ENCODE data around the gene SHH. TPM values are rescaled to one million over a fixed set of nuclear protein-coding genes. Genes with fewer than 3 reads are reported as not detected.

SHH gene
- total and polyA plus RNA-seq, 2 donors (not counting 1 experiment from before 2014, with no cell fraction given) = under 0.01 TPM; not detected in 1

GRCh38 chr7:155820788-155821187, 8.5 kb upstream of the SHH start:
- no peaks in the 10 kb centered on the region for H4K20me1 ChIP-seq (ENCODE audit: control insufficient read depth, extremely low read depth, insufficient read depth, low read length)
- H3K9ac ChIP-seq (ENCODE audit: insufficient read depth, low read length) = no peak overlapping the region
- no peaks in the 10 kb centered on the region for H3K27me3 ChIP-seq (ENCODE audit: control insufficient read depth, insufficient read depth, low read length)
- H3K4me3 ChIP-seq (replicated peaks in 1 of 4; ENCODE audit: control extremely low read depth in 1 of 4, insufficient read depth in 1 of 4, low read depth in 3 of 4, low read length in 4 of 4) = no peak overlapping the region
- H3K9me3 ChIP-seq (ENCODE audit: control insufficient read depth, insufficient read depth, low read depth, low read length) = no peaks in the 10 kb centered on the region
- no peak overlapping the region for H2AFZ ChIP-seq (ENCODE audit: low read length)
- H3K4me1 ChIP-seq (ENCODE audit: control insufficient read depth, extremely low read depth, insufficient read depth, low read length) = no peaks in the 10 kb centered on the region
- H3K27ac ChIP-seq (ENCODE audit: insufficient read depth, low read length) = no peak overlapping the region
- H3K4me2 ChIP-seq (ENCODE audit: extremely low read depth, insufficient read depth, low read length) = no peak overlapping the region
- no peaks in the 10 kb centered on the region for H3K79me2 ChIP-seq (ENCODE audit: control insufficient read depth, insufficient read depth, low read length)
- TF ChIP-seq EZH2 (IDR thresholded peaks at IDR 0.05; ENCODE audit: low read length, missing control alignments) = no peak
- DNase-seq (ENCODE audit: low read depth in 2 of 2) = no peak
- H3K36me3 ChIP-seq (ENCODE audit: control insufficient read depth, insufficient read depth, low read length) = no peaks in the 10 kb centered on the region

GRCh38 chr7:155820246-155820645, 8.0 kb upstream of the SHH start:
- Histone ChIP-seq H3K9ac (ENCODE audit: insufficient read depth, low read length) (no peak overlapping the region), H3K79me2 (ENCODE audit: control insufficient read depth, insufficient read depth, low read length) (no peaks in the 10 kb centered on the region), H3K4me1 (ENCODE audit: control insufficient read depth, extremely low read depth, insufficient read depth, low read length) (no peaks in the 10 kb centered on the region), H4K20me1 (ENCODE audit: control insufficient read depth, extremely low read depth, insufficient read depth, low read length) (no peaks in the 10 kb centered on the region), H3K4me2 (ENCODE audit: extremely low read depth, insufficient read depth, low read length) (no peak overlapping the region), H3K36me3 (ENCODE audit: control insufficient read depth, insufficient read depth, low read length) (no peaks in the 10 kb centered on the region), H3K9me3 (ENCODE audit: control insufficient read depth, insufficient read depth, low read depth, low read length) (no peaks in the 10 kb centered on the region), H3K27me3 (ENCODE audit: control insufficient read depth, insufficient read depth, low read length) (no peaks in the 10 kb centered on the region), H3K27ac (ENCODE audit: insufficient read depth, low read length) (no peak overlapping the region), H2AFZ (ENCODE audit: low read length) (no peak overlapping the region), H3K4me3 (replicated peaks in 1 of 4; ENCODE audit: control extremely low read depth in 1 of 4, insufficient read depth in 1 of 4, low read depth in 3 of 4, low read length in 4 of 4) (no peak overlapping the region)
- TF ChIP-seq, protein P1, sequence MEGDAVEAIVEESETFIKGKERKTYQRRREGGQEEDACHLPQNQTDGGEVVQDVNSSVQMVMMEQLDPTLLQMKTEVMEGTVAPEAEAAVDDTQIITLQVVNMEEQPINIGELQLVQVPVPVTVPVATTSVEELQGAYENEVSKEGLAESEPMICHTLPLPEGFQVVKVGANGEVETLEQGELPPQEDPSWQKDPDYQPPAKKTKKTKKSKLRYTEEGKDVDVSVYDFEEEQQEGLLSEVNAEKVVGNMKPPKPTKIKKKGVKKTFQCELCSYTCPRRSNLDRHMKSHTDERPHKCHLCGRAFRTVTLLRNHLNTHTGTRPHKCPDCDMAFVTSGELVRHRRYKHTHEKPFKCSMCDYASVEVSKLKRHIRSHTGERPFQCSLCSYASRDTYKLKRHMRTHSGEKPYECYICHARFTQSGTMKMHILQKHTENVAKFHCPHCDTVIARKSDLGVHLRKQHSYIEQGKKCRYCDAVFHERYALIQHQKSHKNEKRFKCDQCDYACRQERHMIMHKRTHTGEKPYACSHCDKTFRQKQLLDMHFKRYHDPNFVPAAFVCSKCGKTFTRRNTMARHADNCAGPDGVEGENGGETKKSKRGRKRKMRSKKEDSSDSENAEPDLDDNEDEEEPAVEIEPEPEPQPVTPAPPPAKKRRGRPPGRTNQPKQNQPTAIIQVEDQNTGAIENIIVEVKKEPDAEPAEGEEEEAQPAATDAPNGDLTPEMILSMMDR (conservative IDR thresholded peaks at IDR 0.05 in 1 of 2, IDR thresholded peaks at IDR 0.05 in 1 of 2; ENCODE audit: low read depth in 1 of 2, low read length in 2 of 2) = no peak
- no peak for TF ChIP-seq EZH2 (IDR thresholded peaks at IDR 0.05; ENCODE audit: low read length, missing control alignments)
- DNase-seq (ENCODE audit: low read depth in 2 of 2) = no peak

DNA sequence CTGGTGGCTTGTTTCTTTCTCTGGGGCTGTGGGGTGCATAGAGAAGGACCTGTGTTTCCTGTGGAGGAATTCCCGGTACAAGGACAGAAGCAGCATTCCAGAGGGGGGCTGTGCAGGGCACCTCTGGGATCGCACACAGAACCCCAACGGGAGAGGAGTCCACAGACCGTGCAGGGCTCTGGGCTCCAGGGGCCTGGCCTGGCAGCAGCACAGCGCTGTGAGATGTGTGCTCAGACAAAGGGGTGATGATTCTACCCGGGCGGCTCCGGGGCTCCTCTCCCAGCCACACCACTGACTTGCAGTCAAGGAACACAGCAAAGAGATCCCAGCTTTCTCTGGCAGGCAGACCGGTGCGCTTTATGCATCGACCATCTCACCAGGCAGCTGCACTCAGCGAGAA, 6.9 kb upstream of the SHH start:
- TF ChIP-seq, protein P1 (conservative IDR thresholded peaks at IDR 0.05 in 1 of 2, IDR thresholded peaks at IDR 0.05 in 1 of 2; ENCODE audit: low read depth in 1 of 2, low read length in 2 of 2) = no peak
- TF ChIP-seq EZH2 (IDR thresholded peaks at IDR 0.05; ENCODE audit: low read length, missing control alignments) = no peak
- H4K20me1 ChIP-seq (ENCODE audit: control insufficient read depth, extremely low read depth, insufficient read depth, low read length) = no peaks in the 10 kb centered on the region
- peaks cover 4% of the 10 kb centered on the region for H3K27me3 ChIP-seq (ENCODE audit: control insufficient read depth, insufficient read depth, low read length)
- H3K4me3 ChIP-seq (replicated peaks in 1 of 4; ENCODE audit: control extremely low read depth in 1 of 4, insufficient read depth in 1 of 4, low read depth in 3 of 4, low read length in 4 of 4) = no peak overlapping the region
- no peak overlapping the region for H3K9ac ChIP-seq (ENCODE audit: insufficient read depth, low read length)
- no peak overlapping the region for H3K4me2 ChIP-seq (ENCODE audit: extremely low read depth, insufficient read depth, low read length)
- no peaks in the 10 kb centered on the region for H3K9me3 ChIP-seq (ENCODE audit: control insufficient read depth, insufficient read depth, low read depth, low read length)
- H3K79me2 ChIP-seq (ENCODE audit: control insufficient read depth, insufficient read depth, low read length) = no peaks in the 10 kb centered on the region
- no peak overlapping the region for H2AFZ ChIP-seq (ENCODE audit: low read length)
- H3K4me1 ChIP-seq (ENCODE audit: control insufficient read depth, extremely low read depth, insufficient read depth, low read length) = no peaks in the 10 kb centered on the region
- no peaks in the 10 kb centered on the region for H3K36me3 ChIP-seq (ENCODE audit: control insufficient read depth, insufficient read depth, low read length)
- H3K27ac ChIP-seq (ENCODE audit: insufficient read depth, low read length) = no peak overlapping the region
- no peak for DNase-seq (ENCODE audit: low read depth in 2 of 2)
